GM23248 (cell line): ENCODE results near the gene PDGFRB. TPM values are rescaled to one million over a fixed set of nuclear protein-coding genes. Genes with fewer than 3 reads are reported as not detected.

Experiments
- DNase-seq: peaks from one replicate; pipeline ENCODE4 v3.0.0-alpha.2; 2015
- H2AFZ ChIP-seq: fragments of 200-600 bp; sonication (generic); 2 replicates; pipeline ENCODE4 v1.6.1; 2016; ENCODE audit warnings: antibody characterized with exemption
- H3F3A ChIP-seq: fragments of 200-600 bp; sonication (generic); 2 replicates; pipeline ENCODE4 v1.6.1; 2016; ENCODE audit warnings: mild to moderate bottlenecking, antibody characterized with exemption, mixed run types; ENCODE audit not compliant: insufficient read depth
- H3K27ac ChIP-seq: fragments of 200-600 bp; sonication (generic); 2 replicates; pipeline ENCODE4 v1.5.1; 2016; ENCODE audit warnings: mild to moderate bottlenecking
- H3K27me3 ChIP-seq: fragments of 200-600 bp; sonication (generic); replicated peaks from 2 replicates; pipeline ENCODE4 v1.6.1; 2016; ENCODE audit warnings: mild to moderate bottlenecking; ENCODE audit not compliant: insufficient read depth
- H3K36me3 ChIP-seq: fragments of 200-600 bp; sonication (generic); 2 replicates; pipeline ENCODE4 v1.6.1; 2016; ENCODE audit warnings: low read depth, mild to moderate bottlenecking
- H3K4me1 ChIP-seq: fragments of 200-600 bp; sonication (generic); 2 replicates; pipeline ENCODE4 v1.6.1; 2016; ENCODE audit warnings: mild to moderate bottlenecking; ENCODE audit not compliant: insufficient read depth
- H3K4me2 ChIP-seq: fragments of 200-600 bp; sonication (generic); one replicate; pipeline ENCODE4 v1.6.1; 2016; ENCODE audit warnings: mild to moderate bottlenecking; ENCODE audit not compliant: unreplicated experiment
- H3K4me3 ChIP-seq: fragments of 200-600 bp; sonication (generic); 2 replicates; pipeline ENCODE4 v1.5.1; 2016; ENCODE audit warnings: mild to moderate bottlenecking
- H3K79me2 ChIP-seq: fragments of 200-600 bp; sonication (generic); 2 replicates; pipeline ENCODE4 v1.6.1; 2016; ENCODE audit warnings: mild to moderate bottlenecking; ENCODE audit not compliant: insufficient read depth
- H3K9ac ChIP-seq: fragments of 200-600 bp; sonication (generic); 2 replicates; pipeline ENCODE4 v1.6.1; 2016; ENCODE audit warnings: mild to moderate bottlenecking
- H3K9me2 ChIP-seq: fragments of 200-600 bp; sonication (generic); 2 replicates; pipeline ENCODE4 v1.6.1; 2016; ENCODE audit warnings: mixed run types, mild to moderate bottlenecking, moderate library complexity; ENCODE audit not compliant: insufficient read depth
- H3K9me3 ChIP-seq: fragments of 200-600 bp; sonication (generic); one replicate; pipeline ENCODE4 v1.6.1; 2017; ENCODE audit warnings: low read depth
- H4K20me1 ChIP-seq: fragments of 200-600 bp; sonication (generic); 2 replicates; pipeline ENCODE4 v1.6.0; 2016; ENCODE audit not compliant: insufficient read depth
- EZH2 ChIP-seq: fragments of 200-600 bp; sonication (generic); IDR thresholded peaks from 2 replicates; pipeline ENCODE4 v1.6.1; 2018; ENCODE audit warnings: antibody characterized with exemption, mild to moderate bottlenecking; ENCODE audit not compliant: insufficient read depth, poor library complexity, severe bottlenecking
- EZH2phosphoT487 ChIP-seq: fragments of 200-600 bp; sonication (generic); IDR thresholded peaks from 2 replicates; pipeline ENCODE4 v1.6.1; 2018; ENCODE audit warnings: antibody characterized with exemption, moderate library complexity, mild to moderate bottlenecking, low read depth; ENCODE audit not compliant: insufficient read depth
- WGBS, 2 experiments: methylation state at CpG; one replicate each; pipeline ENCODE4 v1.1.6; 2015 to 2017; ENCODE audit warnings: low lambda C conversion rate in 2 of 2, low coverage in 1 of 2; ENCODE audit errors: missing lambda C conversion rate in 2 of 2; 5-methylcytosine and 5-hydroxymethylcytosine counted together
- in situ Hi-C: fragments of 300-500 bp; cut with MboI; formaldehyde crosslinking; loops from 2 replicates; pipeline ENCODE4 v1.15.0; 2020
- polyA plus RNA-seq: library from polyadenylated mRNA; unstranded; fragments of >200 nt; fragmentation: Nextera tagmentation; extraction: Ambion mirVana; gene quantifications from 2 replicates; pipeline ENCODE4 v1.2.1, GENCODE V29; 2016
- total RNA-seq: library from RNA; depleted of rRNA; stranded (reverse); fragments of >200 nt; shearing (Covaris generic); gene quantifications from 2 replicates; pipeline ENCODE4 v1.2.3, GENCODE V29; 2014

PDGFRB gene
- total and polyA plus RNA-seq, 2 experiments from 2014 or later, result 155 to 205 TPM

GRCh38 chr5:150069672-150070627 is 85.7 kb downstream of the PDGFRB start:
- Histone ChIP-seq H3K79me2 (no peaks in the 10 kb centered on the region), H3K27ac (no peak overlapping the region), H2AFZ (no peak overlapping the region), H3K9me3 (no peaks in the 10 kb centered on the region), H3K9me2 (no peaks in the 10 kb centered on the region), H3K4me1 (peaks cover 29% of the 10 kb centered on the region), H3K4me2 (no peak overlapping the region), H4K20me1 (no peaks in the 10 kb centered on the region), H3K9ac (no peak overlapping the region), H3K27me3 (no peaks in the 10 kb centered on the region), H3K36me3 (no peaks in the 10 kb centered on the region), H3K4me3 (no peak overlapping the region), H3F3A (peaks cover 20% of the 10 kb centered on the region)
- 86 to 91% methylated on average over 14 to 25 of the region's 25 CpGs for WGBS, 2 experiments
- TF ChIP-seq EZH2phosphoT487 (no peak), EZH2 (no peak)
- no peak for DNase-seq
- in situ Hi-C loops, result no loop called here

- WGBS, 2 experiments, result 93 to 94% methylated on average over 12 of the region's 12 CpGs
- Histone ChIP-seq H3F3A (peaks cover 20% of the 10 kb centered on the region), H3K36me3 (no peaks in the 10 kb centered on the region), H3K4me1 (peaks cover 34% of the 10 kb centered on the region), H3K4me3 (no peak overlapping the region), H4K20me1 (no peaks in the 10 kb centered on the region), H3K9ac (no peak overlapping the region), H3K9me2 (no peaks in the 10 kb centered on the region), H3K9me3 (no peaks in the 10 kb centered on the region), H3K27ac (no peak overlapping the region), H3K4me2 (no peak overlapping the region), H3K27me3 (no peaks in the 10 kb centered on the region), H3K79me2 (no peaks in the 10 kb centered on the region), H2AFZ (no peak overlapping the region)
- in situ Hi-C loops, result no loop called here
- no peak for DNase-seq
- TF ChIP-seq EZH2 (no peak), EZH2phosphoT487 (no peak)
Observed at GRCh38 chr5:150068961-150069645, 86.5 kb downstream of the PDGFRB start.

- Histone ChIP-seq H3K9ac (no peak overlapping the region), H3K4me3 (no peak overlapping the region), H3K36me3 (no peaks in the 10 kb centered on the region), H2AFZ (no peak overlapping the region), H3K27me3 (no peaks in the 10 kb centered on the region), H3K9me2 (no peaks in the 10 kb centered on the region), H4K20me1 (no peaks in the 10 kb centered on the region), H3K27ac (no peak overlapping the region), H3K4me2 (no peak overlapping the region), H3F3A (peaks cover 20% of the 10 kb centered on the region), H3K79me2 (no peaks in the 10 kb centered on the region), H3K4me1 (peaks cover 34% of the 10 kb centered on the region), H3K9me3 (no peaks in the 10 kb centered on the region)
- DNase-seq, result no peak
- no peak for TF ChIP-seq EZH2
- 69 to 83% methylated on average over 3 to 4 of the region's 4 CpGs for WGBS, 2 experiments
- in situ Hi-C loops, result no loop called here
Observed at GRCh38 chr5:150068472-150068871, 87.2 kb downstream of the PDGFRB start.

GRCh38 chr5:150068071-150068470 is 87.6 kb downstream of the PDGFRB start:
- H4K20me1 ChIP-seq, result no peaks in the 10 kb centered on the region
- H3K27ac ChIP-seq, result no peak overlapping the region
- no peaks in the 10 kb centered on the region for H3K36me3 ChIP-seq
- H3K9me3 ChIP-seq, result no peaks in the 10 kb centered on the region
- TF ChIP-seq EZH2 (no peak), EZH2phosphoT487 (no peak)
- 97 to 100% methylated on average over 6 of the region's 6 CpGs for WGBS, 2 experiments
- no peaks in the 10 kb centered on the region for H3K79me2 ChIP-seq
- H3K4me1 ChIP-seq, result peaks cover 34% of the 10 kb centered on the region
- in situ Hi-C loops, result no loop called here
- no peaks in the 10 kb centered on the region for H3K9me2 ChIP-seq
- no peak overlapping the region for H2AFZ ChIP-seq
- H3K4me2 ChIP-seq, result no peak overlapping the region
- no peak overlapping the region for H3K4me3 ChIP-seq
- peaks cover 20% of the 10 kb centered on the region for H3F3A ChIP-seq
- no peaks in the 10 kb centered on the region for H3K27me3 ChIP-seq
- no peak for DNase-seq
- H3K9ac ChIP-seq, result no peak overlapping the region
